Heart left ventricle (tissue), 13 donors: Measurements from ENCODE around the gene SCNN1G.

Experiments
- CTCF ChIP-seq, 12 donors: fragments of 200-600 bp; sonication (generic) in 4 of 12; IDR thresholded peaks; one replicate each; pipeline versions ENCODE4 v1.5.0 to v1.8.0; 2018 to 2022; ENCODE audit warnings: antibody characterized with exemption in 12 of 12, mild to moderate bottlenecking in 5 of 12
- POLR2A ChIP-seq, 2 donors: fragments of 450-650 bp; IDR thresholded peaks; one replicate each; pipeline ENCODE4 v1.6.1; 2017; ENCODE audit warnings: antibody characterized with exemption in 2 of 2, mild to moderate bottlenecking in 2 of 2, moderate library complexity in 2 of 2
- donor health status: ischemic (EF 13 %, LVEDD 7.1; RV severe dilation, severe dysfunction).
- donor health status: DM: no; HTN: yes; CAD: no.
- donor health status: DM: no; HTN: no; CAD: no.
- donor health status: ischemic (EF 25% LVEDD 6.9; RV normal size, moderate dysfunction).
- donor health status: ischemic (EF 25% LVEDD 5.7; RV mildly dilated, moderate dysfunction).
- donor health status: ischemic (EF 35%, LVEDD 5.7; RV mildly dilated, moderate dysfunction).
- donor health status: nonischemic (EF 11% LVEDD 7.7; RV severe dilation, severe dysfunction).
- donor health status: DM: yes; HTN: yes; CAD: no.
- donor health status: PGD.
- donor health status: ischemic (EF 29% LVEDD 5.4; RV normal size, mild dysfunction).
- donor health status: nonischemic (EF 23%, LVEDD 6.1; RV moderate dilation, normal function).

- TF ChIP-seq POLR2A (IDR thresholded peaks at IDR 0.05) (no peak), CTCF (IDR thresholded peaks at IDR 0.05) (no peak)
These were observed 32.6 kb upstream of the SCNN1G start for GRCh38 chr16:23149993-23150364.
